Measurements from ENCODE around the gene ALCAM. TPM values are rescaled to one million over a fixed set of nuclear protein-coding genes. Genes with fewer than 3 reads are reported as not detected.

The ALCAM gene
- total RNA-seq, 4 donors from 2014 or later: 18.6 to 43.7 (median 21.2) TPM

DNA sequence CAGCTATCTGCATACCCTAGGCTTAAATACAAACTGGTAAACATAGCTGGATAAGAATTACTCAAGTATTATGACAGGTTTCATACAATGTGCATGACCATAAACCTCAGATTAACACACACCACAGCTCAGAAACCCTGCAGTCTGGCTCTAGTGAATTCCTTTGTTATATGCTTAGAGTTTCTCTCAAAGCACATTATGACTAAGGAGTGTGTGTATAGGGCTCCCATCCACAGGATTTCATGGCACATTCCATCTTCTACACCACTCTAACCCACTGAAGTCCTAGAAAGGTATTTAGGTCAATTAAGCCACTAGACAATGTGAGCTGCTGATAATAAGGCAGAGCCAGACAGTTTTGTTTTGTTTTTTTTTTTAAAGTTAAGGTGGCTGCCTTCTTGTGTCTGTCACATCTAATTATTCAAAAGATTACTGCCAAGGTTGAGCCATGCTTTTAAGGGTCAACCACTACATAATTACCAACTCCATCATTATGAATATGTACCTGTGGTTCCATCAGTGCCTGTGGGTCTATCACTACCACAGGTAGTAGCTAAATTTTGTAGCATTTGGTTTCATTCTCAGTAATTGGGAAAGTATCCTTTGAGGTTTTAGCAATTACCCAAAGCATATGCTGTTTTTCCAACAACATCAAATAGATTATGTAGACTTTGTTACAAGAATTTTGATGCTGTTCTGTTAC is 107.0 kb downstream of the ALCAM start:
- DNase-seq: no peak
- no peak overlapping the region for H3K4me3 ChIP-seq
- no peaks in the 10 kb centered on the region for H3K27me3 ChIP-seq
- TF ChIP-seq CTCF (IDR thresholded peaks at IDR 0.05) (no peak), POLR2A (IDR thresholded peaks at IDR 0.05) (no peak)
- H3K36me3 ChIP-seq: no peaks in the 10 kb centered on the region
- no peaks in the 10 kb centered on the region for H3K4me1 ChIP-seq
- H3K27ac ChIP-seq: no peak overlapping the region
- no peaks in the 10 kb centered on the region for H3K9me3 ChIP-seq

DNA sequence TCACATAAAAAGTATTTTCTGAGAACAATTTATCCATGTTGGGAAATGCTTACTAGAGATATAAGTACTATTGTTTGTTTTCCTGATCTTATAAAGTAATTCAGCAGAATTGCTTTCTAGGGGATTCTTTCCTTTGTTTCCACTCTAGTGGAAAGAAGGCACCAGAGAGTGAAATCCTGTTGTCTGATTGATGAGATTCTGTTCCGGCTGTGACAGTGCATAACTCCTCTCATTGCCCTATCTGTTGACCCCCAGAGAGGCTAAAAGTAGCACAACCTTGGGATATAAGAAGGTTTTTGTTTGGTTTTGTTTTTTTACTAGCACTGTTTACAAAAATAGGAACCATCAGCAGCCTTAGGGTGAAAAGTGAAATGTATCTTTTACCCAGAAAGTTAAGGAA is 114.1 kb downstream of the ALCAM start:
- Histone ChIP-seq H3K36me3 (no peaks in the 10 kb centered on the region), H3K27me3 (no peaks in the 10 kb centered on the region), H3K4me1 (no peaks in the 10 kb centered on the region), H3K9me3 (no peaks in the 10 kb centered on the region), H3K4me3 (no peak overlapping the region), H3K27ac (no peak overlapping the region)
- no peak for TF ChIP-seq POLR2A (IDR thresholded peaks at IDR 0.05)
- TF ChIP-seq CTCF (IDR thresholded peaks at IDR 0.05): no peak
- no peak for DNase-seq

GRCh38 chr3:105483476-105483875 is 116.8 kb downstream of the ALCAM start:
- TF ChIP-seq POLR2A (IDR thresholded peaks at IDR 0.05) (no peak), CTCF (IDR thresholded peaks at IDR 0.05) (no peak)
- H3K9me3 ChIP-seq: no peaks in the 10 kb centered on the region
- no peak for DNase-seq

GRCh38 chr3:105490045-105490444 is 123.3 kb downstream of the ALCAM start:
- Histone ChIP-seq H3K27me3 (no peaks in the 10 kb centered on the region), H3K4me3 (no peak overlapping the region), H3K36me3 (no peaks in the 10 kb centered on the region), H3K9me3 (peaks cover 0 to 6% (median 3%) of the 10 kb centered on the region in 4 donors), H3K27ac (no peak overlapping the region), H3K4me1 (no peaks in the 10 kb centered on the region)
- no peak for TF ChIP-seq POLR2A (IDR thresholded peaks at IDR 0.05)
- no peak for TF ChIP-seq CTCF (IDR thresholded peaks at IDR 0.05)
- no peak for DNase-seq

More at GRCh38 chr3:105483476-105483875, 116.8 kb downstream of the ALCAM start:
- H3K4me1 ChIP-seq: no peaks in the 10 kb centered on the region
- H3K27ac ChIP-seq: no peak overlapping the region
- H3K4me3 ChIP-seq: no peak overlapping the region
- no peaks in the 10 kb centered on the region for H3K27me3 ChIP-seq
- H3K36me3 ChIP-seq: no peaks in the 10 kb centered on the region

DNA sequence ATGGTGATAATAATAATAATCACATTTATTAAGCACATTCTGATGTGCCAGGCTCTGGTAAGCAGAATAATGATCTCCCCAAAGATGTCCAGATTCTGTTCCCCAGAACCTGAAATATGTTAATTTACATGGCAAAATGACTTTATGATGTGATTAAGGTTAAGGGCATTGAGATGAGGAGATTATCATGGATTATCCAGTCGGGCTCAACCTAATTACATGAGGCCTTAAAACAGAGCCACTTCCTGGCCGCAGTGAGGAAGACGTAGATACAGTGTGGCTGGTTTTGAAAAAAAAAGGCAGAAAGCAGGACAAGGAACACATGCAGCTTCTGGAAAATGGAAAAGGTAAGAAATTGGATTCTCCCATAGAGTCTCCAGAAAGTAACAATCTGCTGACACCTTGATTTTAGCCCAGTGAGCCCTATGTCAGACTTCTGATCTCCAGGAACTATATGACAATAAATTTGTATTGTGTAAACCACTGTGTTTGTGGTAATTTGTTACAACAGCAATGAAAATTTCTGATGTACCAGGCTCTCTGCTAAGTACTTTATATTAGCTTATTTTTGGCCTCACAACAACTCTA is 126.7 kb downstream of the ALCAM start:
- H3K4me3 ChIP-seq: no peak overlapping the region
- no peaks in the 10 kb centered on the region for H3K4me1 ChIP-seq
- no peak overlapping the region for H3K27ac ChIP-seq
- DNase-seq: no peak
- H3K27me3 ChIP-seq: no peaks in the 10 kb centered on the region
- TF ChIP-seq CTCF (IDR thresholded peaks at IDR 0.05) (no peak), POLR2A (IDR thresholded peaks at IDR 0.05) (no peak)
- H3K36me3 ChIP-seq: no peaks in the 10 kb centered on the region
- H3K9me3 ChIP-seq: peaks cover 0 to 6% (median 3%) of the 10 kb centered on the region in 4 donors

Data from Peyer's patch (tissue), 4 donors.